GM18520 (cell line): Measurements from ENCODE around the gene C13orf42.
"Not testable (repeated sequence)": the region's sequence is repeated elsewhere in the genome, so short reads cannot be mapped to it uniquely, and the experiment has no call there.

Source experiments
- ATAC-seq: cut with Tn5 transposase; IDR thresholded peaks from one replicate; pipeline ENCODE4 v1.9.1; 2021; ENCODE audit not compliant: unreplicated experiment

C13orf42 gene

GRCh38 chr13:51122868-51123566 is 11.9 kb upstream of the C13orf42 start:
- no peak for ATAC-seq

- not testable (repeated sequence) for ATAC-seq
Observed at GRCh38 chr13:51120873-51121272, 9.8 kb upstream of the C13orf42 start.

GRCh38 chr13:51118809-51119431 is 7.8 kb upstream of the C13orf42 start:
- no peak for ATAC-seq

- ATAC-seq: no peak
Observed at GRCh38 chr13:51113969-51114368, 2.9 kb upstream of the C13orf42 start.

- ATAC-seq: no peak
Observed at GRCh38 chr13:51113186-51113881, 2.3 kb upstream of the C13orf42 start.

GRCh38 chr13:51112771-51113170 is 1.7 kb upstream of the C13orf42 start:
- ATAC-seq: no peak

- ATAC-seq: no peak
Observed at GRCh38 chr13:51111997-51112396, 923 bp upstream of the C13orf42 start.

- ATAC-seq: no peak
Observed at GRCh38 chr13:51107996-51108395, 3.1 kb downstream of the C13orf42 start.

GRCh38 chr13:51105046-51105445 is 6.0 kb downstream of the C13orf42 start:
- ATAC-seq: no peak

GRCh38 chr13:51101636-51102235 is 9.3 kb downstream of the C13orf42 start:
- no peak for ATAC-seq

- ATAC-seq: no peak
Observed at GRCh38 chr13:51097353-51098043, 13.6 kb downstream of the C13orf42 start.

- no peak for ATAC-seq
Observed at GRCh38 chr13:51096131-51096530, 14.9 kb downstream of the C13orf42 start.

- ATAC-seq: no peak
Observed at GRCh38 chr13:51093574-51093973, 17.5 kb downstream of the C13orf42 start.

GRCh38 chr13:51091839-51092238 is 19.2 kb downstream of the C13orf42 start:
- no peak for ATAC-seq

GRCh38 chr13:51083706-51084105 is 27.4 kb downstream of the C13orf42 start:
- ATAC-seq: no peak

GRCh38 chr13:51080478-51081065 is 30.5 kb downstream of the C13orf42 start:
- ATAC-seq: not testable (repeated sequence)

GRCh38 chr13:51071493-51071892 is 39.6 kb downstream of the C13orf42 start:
- ATAC-seq: no peak

- ATAC-seq: no peak
Observed at GRCh38 chr13:51070005-51070649, 40.9 kb downstream of the C13orf42 start.

GRCh38 chr13:51068501-51068900 is 42.6 kb downstream of the C13orf42 start:
- ATAC-seq: no peak

GRCh38 chr13:51067706-51068105 is 43.4 kb downstream of the C13orf42 start:
- ATAC-seq: no peak
